Ovary (tissue), 3 donors: Measurements from ENCODE around the gene TGFBR2.

Experiments used
- POLR2A ChIP-seq: fragments of 450-650 bp; IDR thresholded peaks from one replicate; pipeline ENCODE4 v1.6.1; 2017; ENCODE audit warnings: antibody characterized with exemption, mild to moderate bottlenecking, moderate library complexity
- TF ChIP-seq, protein P1 (sequence below), 3 donors: fragments of 450-650 bp in 2 of 3; fragments of 200-600 bp in 1 of 3; IDR thresholded peaks; one replicate each; pipeline versions ENCODE4 v1.5.1 to v1.8.0; 2016 to 2022; ENCODE audit warnings: antibody characterized with exemption in 3 of 3, mild to moderate bottlenecking in 1 of 3
- donor health status: DM: no; HTN: no; CAD: no.

DNA sequence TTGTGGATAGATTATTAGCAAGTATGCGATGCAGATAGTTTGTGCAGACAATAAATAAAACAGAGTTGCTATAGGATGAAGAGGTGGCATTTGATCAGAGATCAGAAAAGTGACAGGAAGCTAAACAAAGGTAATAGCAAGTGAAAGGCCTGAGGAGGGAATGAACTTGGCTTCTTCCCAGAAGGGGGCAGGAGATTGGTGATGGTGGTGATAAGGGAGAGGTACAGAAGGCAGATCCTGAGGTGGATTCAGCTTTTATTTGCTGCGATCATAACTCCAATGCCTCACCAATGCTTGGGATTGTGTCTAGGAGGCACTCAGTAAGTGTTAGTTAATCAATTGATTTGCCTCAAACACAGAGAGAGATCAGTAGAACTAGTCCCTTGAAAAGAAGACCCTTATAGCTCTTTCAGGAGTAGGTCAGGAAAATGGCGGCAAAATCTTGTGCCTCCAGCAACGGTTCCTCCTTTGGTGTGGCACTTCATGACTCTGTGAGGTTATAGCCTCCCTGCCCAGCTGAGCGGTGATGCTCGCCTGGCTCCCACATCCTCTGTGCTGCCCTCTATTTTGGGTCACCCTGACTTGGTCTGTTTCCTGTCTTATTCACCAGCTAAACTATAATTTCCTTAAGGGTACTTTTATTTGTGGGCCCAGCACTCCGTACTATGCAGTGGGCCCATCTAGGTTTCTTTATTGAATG lies 37.5 kb downstream of the TGFBR2 start:
- no peak for TF ChIP-seq POLR2A
- TF ChIP-seq, protein P1, sequence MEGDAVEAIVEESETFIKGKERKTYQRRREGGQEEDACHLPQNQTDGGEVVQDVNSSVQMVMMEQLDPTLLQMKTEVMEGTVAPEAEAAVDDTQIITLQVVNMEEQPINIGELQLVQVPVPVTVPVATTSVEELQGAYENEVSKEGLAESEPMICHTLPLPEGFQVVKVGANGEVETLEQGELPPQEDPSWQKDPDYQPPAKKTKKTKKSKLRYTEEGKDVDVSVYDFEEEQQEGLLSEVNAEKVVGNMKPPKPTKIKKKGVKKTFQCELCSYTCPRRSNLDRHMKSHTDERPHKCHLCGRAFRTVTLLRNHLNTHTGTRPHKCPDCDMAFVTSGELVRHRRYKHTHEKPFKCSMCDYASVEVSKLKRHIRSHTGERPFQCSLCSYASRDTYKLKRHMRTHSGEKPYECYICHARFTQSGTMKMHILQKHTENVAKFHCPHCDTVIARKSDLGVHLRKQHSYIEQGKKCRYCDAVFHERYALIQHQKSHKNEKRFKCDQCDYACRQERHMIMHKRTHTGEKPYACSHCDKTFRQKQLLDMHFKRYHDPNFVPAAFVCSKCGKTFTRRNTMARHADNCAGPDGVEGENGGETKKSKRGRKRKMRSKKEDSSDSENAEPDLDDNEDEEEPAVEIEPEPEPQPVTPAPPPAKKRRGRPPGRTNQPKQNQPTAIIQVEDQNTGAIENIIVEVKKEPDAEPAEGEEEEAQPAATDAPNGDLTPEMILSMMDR (IDR thresholded peaks at IDR 0.05), result no peak
